ENCODE results near the gene ANKMY1.

Gene ANKMY1

GRCh38 chr2:240431661-240432424, 125.9 kb downstream of the ANKMY1 start:
- FAIRE-seq, result no peak

DNA sequence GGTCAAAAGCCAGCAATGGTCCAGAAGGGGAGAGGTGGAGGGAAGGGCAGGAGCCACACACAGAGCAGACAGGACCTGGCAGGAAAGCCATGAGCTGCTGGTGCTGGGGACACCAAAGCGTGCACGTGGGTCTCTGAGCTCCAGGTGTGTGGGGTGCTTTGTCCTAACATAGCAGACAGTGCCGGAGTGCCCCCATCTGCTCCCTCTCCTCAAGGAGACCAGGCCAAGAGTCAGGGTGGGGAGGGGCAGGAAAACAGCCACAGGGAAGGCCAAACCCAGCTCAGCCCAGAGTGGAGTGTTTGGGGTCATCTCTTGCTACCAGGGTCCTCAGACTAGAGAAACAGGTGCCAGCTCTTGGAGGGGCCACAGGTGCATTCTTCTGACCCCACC, 126.5 kb downstream of the ANKMY1 start:
- no peak for FAIRE-seq

DNA sequence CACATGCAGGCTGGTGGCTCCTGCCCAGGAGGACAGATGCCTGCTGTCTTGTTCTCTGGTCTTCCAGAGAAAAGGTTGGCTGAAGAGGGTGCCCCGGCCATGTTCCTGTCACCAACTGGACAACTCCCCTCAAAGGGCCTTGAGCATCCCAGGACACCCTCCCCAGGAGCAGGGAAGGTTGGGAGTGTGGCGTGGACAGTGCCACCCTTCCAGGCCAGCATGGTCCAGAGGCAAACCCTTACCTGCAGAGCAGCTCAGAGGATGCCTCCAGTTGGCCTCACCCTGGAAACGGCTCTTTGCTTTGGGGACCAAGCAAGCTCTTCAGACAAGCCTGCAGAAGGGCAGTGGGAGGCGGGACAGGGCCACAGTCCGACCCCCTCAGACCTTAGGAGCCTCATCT, 127.2 kb downstream of the ANKMY1 start:
- no peak for FAIRE-seq

GRCh38 chr2:240429872-240430491, 127.8 kb downstream of the ANKMY1 start:
- no peak for FAIRE-seq

Measured in G401.6 (cell line).